PC-3 (cell line): ENCODE data around the gene CD28. TPM values are rescaled to one million over a fixed set of nuclear protein-coding genes. Genes with fewer than 3 reads are reported as not detected.

Source experiments
- ATAC-seq: fragments of 200-7000 bp; cut with Tn5 transposase; 2 replicates; pipeline ENCODE4 v1.9.1; 2020; ENCODE audit warnings: mild to moderate bottlenecking, moderate library complexity
- BruUV-seq: library from RNA; stranded (reverse); fragments of 400-500 nt; replicated peaks from 2 replicates; lab custom pipeline; 2021; lab: Mats Ljungman, UMichigan
- CTCF ChIA-PET: fragments of 300-600 bp; sonication (Branson Sonifier 250); formaldehyde crosslinking; loops from one replicate; lab custom pipeline; 2022; ENCODE audit warnings: antibody characterized with exemption; lab: Charles Lee
- POLR2A ChIA-PET: fragments of 300-600 bp; sonication (Branson Sonifier 250); formaldehyde crosslinking; loops from one replicate; lab custom pipeline; 2022; ENCODE audit warnings: antibody characterized with exemption; ENCODE audit not compliant: unreplicated experiment; lab: Charles Lee
- DNase-seq: peaks from one replicate; pipeline ENCODE4 v3.0.0-alpha.2; 2015
- H2AFZ ChIP-seq: fragments of 300-600 bp; sonication (generic); 2 replicates; pipeline ENCODE4 v1.6.0; 2016; ENCODE audit warnings: antibody characterized with exemption, low read length
- H3F3A ChIP-seq: fragments of 300-600 bp; sonication (generic); one replicate; pipeline ENCODE4 v1.6.0; 2017; ENCODE audit warnings: antibody characterized with exemption, low read length, control low read depth, mild to moderate bottlenecking; ENCODE audit not compliant: unreplicated experiment
- H3K27ac ChIP-seq: fragments of 300-600 bp; sonication (generic); 2 replicates; pipeline ENCODE4 v1.5.1; 2016; ENCODE audit warnings: mild to moderate bottlenecking, low read length
- H3K27me3 ChIP-seq: fragments of 300-600 bp; sonication (generic); 2 replicates; pipeline ENCODE4 v1.6.1; 2016; ENCODE audit warnings: low read length, mixed read lengths
- H3K36me3 ChIP-seq: fragments of 300-600 bp; sonication (generic); 2 replicates; pipeline ENCODE4 v1.6.1; 2016; ENCODE audit warnings: low read depth, mixed run types, low read length, mixed read lengths
- H3K4me1 ChIP-seq: fragments of 300-600 bp; sonication (generic); 2 replicates; pipeline ENCODE4 v1.5.1; 2016; ENCODE audit warnings: low read length; ENCODE audit not compliant: insufficient read depth
- H3K4me2 ChIP-seq: fragments of 300-600 bp; sonication (generic); 2 replicates; pipeline ENCODE4 v1.6.0; 2016; ENCODE audit warnings: low read length
- H3K4me3 ChIP-seq: fragments of 300-600 bp; sonication (generic); 2 replicates; pipeline ENCODE4 v1.5.1; 2016; ENCODE audit warnings: mild to moderate bottlenecking, low read length, mixed read lengths
- H3K79me2 ChIP-seq: fragments of 300-600 bp; sonication (generic); 2 replicates; pipeline ENCODE4 v1.6.1; 2017; ENCODE audit warnings: low read length, mixed read lengths
- H3K9ac ChIP-seq: fragments of 300-600 bp; sonication (generic); 2 replicates; pipeline ENCODE4 v1.6.0; 2016; ENCODE audit warnings: mild to moderate bottlenecking, low read length
- H3K9me2 ChIP-seq: fragments of 300-600 bp; sonication (generic); replicated peaks from 2 replicates; pipeline ENCODE4 v1.6.1; 2016; ENCODE audit warnings: mixed run types, low read length, mixed read lengths
- H3K9me3 ChIP-seq: fragments of 300-600 bp; sonication (generic); 2 replicates; pipeline ENCODE4 v1.6.1; 2016; ENCODE audit warnings: low read length, mixed read lengths
- H4K20me1 ChIP-seq: fragments of 300-600 bp; sonication (generic); 2 replicates; pipeline ENCODE4 v1.6.1; 2016; ENCODE audit warnings: low read length, mixed read lengths
- EZH2 ChIP-seq: fragments of 300-600 bp; sonication (generic); IDR thresholded peaks from one replicate; pipeline ENCODE4 v1.6.1; 2017; ENCODE audit warnings: antibody characterized with exemption, mild to moderate bottlenecking, low read length; ENCODE audit not compliant: unreplicated experiment
- EZH2phosphoT487 ChIP-seq: fragments of 300-600 bp; sonication (generic); IDR thresholded peaks from 2 replicates; pipeline ENCODE4 v1.6.1; 2018; ENCODE audit warnings: mild to moderate bottlenecking, antibody characterized with exemption, low read length, borderline replicate concordance
- intact Hi-C: fragments of 100-400 bp; cut with micrococcal nuclease; formaldehyde crosslinking; loops from 2 replicates; pipeline ENCODE4 v1.9.0; 2023
- total RNA-seq: library from RNA; depleted of rRNA; stranded (reverse); fragments of >200 nt; gene quantifications from 2 replicates; pipeline ENCODE4 v1.2.3, GENCODE V29; 2014
- TF ChIP-seq, protein P1 (sequence below): fragments of 300-600 bp; sonication (generic); conservative IDR thresholded peaks from 2 replicates; pipeline ENCODE4 v1.5.1; 2017; ENCODE audit warnings: antibody characterized with exemption, low read depth, mild to moderate bottlenecking, low read length

Gene CD28
- total RNA-seq, 1 experiment from 2014 or later: not detected

DNA sequence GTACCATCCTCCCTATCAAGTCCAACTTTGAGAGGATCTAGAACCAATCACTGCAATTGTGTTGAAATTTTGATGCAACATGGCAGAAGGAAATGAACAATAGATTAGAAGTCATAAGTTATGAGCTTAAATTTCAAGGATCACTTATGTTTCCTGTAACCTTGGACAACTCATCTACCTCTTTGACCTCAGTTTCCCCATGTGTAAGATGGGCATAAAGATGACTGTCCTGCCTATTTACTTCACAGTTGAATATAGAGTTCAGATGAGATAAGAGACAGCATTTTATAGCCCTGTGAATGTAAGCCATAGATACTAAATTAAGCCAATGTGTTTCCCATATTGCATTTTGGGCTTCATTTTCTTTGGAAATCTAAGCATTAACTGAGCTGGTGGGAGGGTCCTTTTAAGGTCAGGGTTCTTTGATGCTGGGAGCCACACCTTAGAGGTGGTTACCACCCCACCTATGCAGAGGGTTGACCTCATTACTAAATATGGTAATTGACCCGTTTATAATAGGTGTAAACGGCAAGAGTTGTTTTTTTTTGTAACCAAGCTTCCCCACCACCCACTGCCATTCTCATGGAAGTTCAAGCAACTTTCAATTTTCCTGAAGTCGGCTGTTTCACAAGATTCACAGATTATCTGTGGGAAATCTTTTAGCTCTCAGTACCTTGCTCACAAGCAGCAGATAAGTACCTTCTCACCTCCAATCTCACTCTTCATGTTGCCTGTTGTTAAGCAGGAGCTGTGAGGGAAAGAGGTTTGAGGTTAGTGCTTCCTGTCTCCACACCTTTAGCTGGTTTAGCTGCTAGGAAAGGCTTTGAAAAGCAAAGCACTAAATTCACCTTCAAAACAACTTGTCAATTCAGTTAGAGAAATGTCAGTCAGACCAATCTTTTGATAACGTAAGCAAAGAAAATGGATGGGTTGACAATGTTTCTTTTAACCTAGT lies 13.3 kb downstream of the CD28 start:
- H3K9me3 ChIP-seq: no peaks in the 10 kb centered on the region
- ChIA-PET CTCF (no interaction called here), POLR2A (no interaction called here)
- H3F3A ChIP-seq: no peaks in the 10 kb centered on the region
- H3K4me3 ChIP-seq: no peak overlapping the region
- BruUV-seq: no TSS peak
- no peak overlapping the region for H3K4me2 ChIP-seq
- DNase-seq (no peak), ATAC-seq (no peak)
- H3K36me3 ChIP-seq: no peaks in the 10 kb centered on the region
- TF ChIP-seq EZH2 (no peak), EZH2phosphoT487 (no peak)
- TF ChIP-seq, protein P1, sequence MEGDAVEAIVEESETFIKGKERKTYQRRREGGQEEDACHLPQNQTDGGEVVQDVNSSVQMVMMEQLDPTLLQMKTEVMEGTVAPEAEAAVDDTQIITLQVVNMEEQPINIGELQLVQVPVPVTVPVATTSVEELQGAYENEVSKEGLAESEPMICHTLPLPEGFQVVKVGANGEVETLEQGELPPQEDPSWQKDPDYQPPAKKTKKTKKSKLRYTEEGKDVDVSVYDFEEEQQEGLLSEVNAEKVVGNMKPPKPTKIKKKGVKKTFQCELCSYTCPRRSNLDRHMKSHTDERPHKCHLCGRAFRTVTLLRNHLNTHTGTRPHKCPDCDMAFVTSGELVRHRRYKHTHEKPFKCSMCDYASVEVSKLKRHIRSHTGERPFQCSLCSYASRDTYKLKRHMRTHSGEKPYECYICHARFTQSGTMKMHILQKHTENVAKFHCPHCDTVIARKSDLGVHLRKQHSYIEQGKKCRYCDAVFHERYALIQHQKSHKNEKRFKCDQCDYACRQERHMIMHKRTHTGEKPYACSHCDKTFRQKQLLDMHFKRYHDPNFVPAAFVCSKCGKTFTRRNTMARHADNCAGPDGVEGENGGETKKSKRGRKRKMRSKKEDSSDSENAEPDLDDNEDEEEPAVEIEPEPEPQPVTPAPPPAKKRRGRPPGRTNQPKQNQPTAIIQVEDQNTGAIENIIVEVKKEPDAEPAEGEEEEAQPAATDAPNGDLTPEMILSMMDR: no peak
- no peaks in the 10 kb centered on the region; the same call in 1 of the 2 replicates for H3K9me2 ChIP-seq
- no peak overlapping the region for H3K9ac ChIP-seq
- no peaks in the 10 kb centered on the region for H3K79me2 ChIP-seq
- no peak overlapping the region for H3K27ac ChIP-seq
- H3K27me3 ChIP-seq: no peaks in the 10 kb centered on the region
- H3K4me1 ChIP-seq: peaks cover 10% of the 10 kb centered on the region; the same call in 1 of the 2 replicates
- intact Hi-C loops: loop anchor here (5.0 kb wide), 1 partner anchor 93 kb away; no protein-coding TSS in a partner anchor
- no peak overlapping the region for H2AFZ ChIP-seq
- H4K20me1 ChIP-seq: no peaks in the 10 kb centered on the region

DNA sequence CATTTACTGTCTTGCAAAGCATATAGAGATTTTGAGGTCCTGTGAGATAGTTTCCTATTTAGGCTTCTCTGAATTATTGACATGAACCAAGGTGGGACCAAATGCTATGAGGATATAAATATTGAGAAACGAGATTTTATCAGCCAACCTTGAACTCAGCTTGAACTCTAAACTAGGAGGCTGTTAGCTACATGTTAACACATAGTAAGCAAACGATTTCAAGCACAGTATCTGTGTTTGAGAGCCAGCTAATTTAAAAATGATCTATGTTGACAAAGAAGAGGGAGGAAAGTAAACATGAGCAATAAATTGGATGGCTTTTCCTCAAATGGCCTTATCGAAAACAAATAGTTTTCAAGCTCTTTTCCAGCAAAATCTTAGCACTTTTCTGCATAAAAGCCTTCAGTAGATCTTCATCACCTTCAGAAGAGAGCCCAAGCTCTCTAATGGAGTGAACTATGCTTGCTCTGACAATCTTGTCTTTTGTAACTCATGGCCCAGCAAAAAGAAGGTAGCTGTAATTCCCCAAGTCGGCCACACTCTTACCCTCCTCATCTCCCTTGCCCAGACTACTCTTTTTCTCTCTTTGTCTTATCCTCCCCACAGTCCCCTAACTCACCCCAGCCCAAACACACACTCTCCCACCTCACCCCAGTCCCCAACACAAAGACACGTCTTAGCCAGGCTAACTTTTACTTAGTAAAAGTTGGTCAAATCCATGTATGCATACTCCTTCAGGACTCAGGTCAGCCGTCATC lies 14.7 kb downstream of the CD28 start:
- Histone ChIP-seq H3K4me2 (no peak overlapping the region), H3K4me3 (no peak overlapping the region), H3K27ac (no peak overlapping the region), H4K20me1 (no peaks in the 10 kb centered on the region), H2AFZ (no peak overlapping the region), H3F3A (no peaks in the 10 kb centered on the region), H3K9me3 (no peaks in the 10 kb centered on the region), H3K79me2 (no peaks in the 10 kb centered on the region), H3K27me3 (no peaks in the 10 kb centered on the region), H3K36me3 (no peaks in the 10 kb centered on the region), H3K4me1 (peaks cover 10% of the 10 kb centered on the region; the same call in 1 of the 2 replicates), H3K9me2 (no peaks in the 10 kb centered on the region; the same call in 1 of the 2 replicates), H3K9ac (no peak overlapping the region)
- TF ChIP-seq EZH2: no peak
- TF ChIP-seq, protein P1: no peak
- no peak for TF ChIP-seq EZH2phosphoT487
- DNase-seq: no peak
- intact Hi-C loops: loop anchor here (5.0 kb wide), 1 partner anchor 91 kb away; no protein-coding TSS in a partner anchor
- ChIA-PET CTCF (no interaction called here), POLR2A (no interaction called here)
- ATAC-seq: no peak
- BruUV-seq: no TSS peak
